Measurements from ENCODE around the gene TAPBP.
"Not testable (repeated sequence)": the region's sequence is repeated elsewhere in the genome, so short reads cannot be mapped to it uniquely, and the experiment has no call there.

The TAPBP gene

DNA sequence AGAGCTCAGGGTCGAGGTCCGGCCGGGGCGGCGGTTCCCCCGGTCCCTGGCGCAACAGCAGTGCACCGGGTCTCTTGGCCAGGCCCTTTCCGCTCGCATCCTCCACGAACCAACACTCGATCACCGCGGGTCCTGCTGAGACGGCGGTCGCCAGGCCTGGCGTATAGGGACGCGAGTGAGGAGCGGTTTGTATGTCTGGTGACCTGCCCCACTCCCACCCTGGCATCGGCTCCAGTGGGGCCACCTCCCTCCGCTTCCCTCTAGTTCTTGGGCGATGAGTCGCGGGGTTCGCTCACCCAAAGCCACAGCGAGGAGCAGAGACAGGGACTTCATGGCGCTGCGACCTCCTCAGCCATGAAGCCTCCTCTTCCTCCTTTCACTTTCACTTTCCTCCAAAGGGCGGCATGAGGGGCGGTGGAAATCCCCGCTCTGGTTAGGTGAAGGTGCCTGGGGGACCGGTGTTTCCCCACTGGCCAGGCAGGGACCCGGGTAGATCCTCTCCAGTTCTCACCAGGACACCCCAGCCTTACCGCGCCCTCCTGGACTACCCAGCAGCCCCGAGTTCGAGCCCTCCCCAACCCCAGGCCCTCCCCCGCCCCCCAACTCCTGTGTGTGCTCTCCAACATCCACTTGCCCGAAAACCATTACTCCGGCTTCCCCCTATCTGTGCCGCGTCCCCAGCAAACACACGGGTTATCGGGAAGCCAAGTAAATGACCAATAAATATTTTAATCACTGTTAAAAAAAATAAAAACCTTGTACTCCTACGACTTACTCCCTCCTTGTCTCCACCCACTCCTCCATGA is at the start of gene TAPBP:
TSS of gene TAPBP (minus strand) at position 370 of the 806 bp plus-strand sequence. CDS start at position 333, 37 bp downstream.
- DNase-seq = peak; percentile 63 to 70

DNA sequence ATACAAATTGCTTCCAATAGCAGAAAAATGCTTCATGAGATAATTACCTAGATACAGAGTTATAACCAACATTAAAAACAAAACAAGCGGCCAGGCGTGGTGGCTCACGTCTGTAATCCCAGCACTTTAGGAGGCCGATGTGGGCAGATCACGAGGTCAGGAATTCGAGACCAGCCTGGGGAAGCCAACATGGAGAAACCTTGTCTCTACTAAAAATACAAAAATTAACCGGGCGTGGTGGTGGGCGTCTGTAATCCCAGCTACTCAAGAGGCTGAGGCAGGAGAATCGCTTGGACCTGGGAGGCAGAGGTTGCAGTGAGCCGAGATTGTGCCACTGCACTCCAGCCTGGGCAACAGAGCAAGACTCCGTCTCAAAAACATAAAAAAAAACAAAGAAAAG is 49.6 kb upstream of the TAPBP start:
- not testable (repeated sequence) for DNase-seq

DNA sequence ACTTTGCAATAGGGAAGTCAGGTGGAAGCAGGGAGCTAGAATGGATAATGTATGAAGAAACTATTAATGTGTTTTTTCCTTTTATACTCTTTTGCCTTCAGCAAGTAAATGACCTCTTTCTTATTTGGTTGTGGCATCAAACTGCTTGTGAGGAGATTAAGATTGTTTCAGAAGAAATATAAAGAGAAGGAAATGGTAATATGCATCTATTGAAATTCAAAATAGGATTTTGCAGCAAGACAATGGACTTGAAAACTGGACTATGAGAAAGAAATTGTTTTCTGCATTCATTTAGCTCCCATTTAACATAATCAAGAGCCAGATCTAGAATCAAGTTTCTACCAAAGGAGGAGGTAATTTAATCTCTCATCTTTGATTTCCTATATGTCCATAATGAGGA is 45.5 kb upstream of the TAPBP start:
- no peak for DNase-seq

DNA sequence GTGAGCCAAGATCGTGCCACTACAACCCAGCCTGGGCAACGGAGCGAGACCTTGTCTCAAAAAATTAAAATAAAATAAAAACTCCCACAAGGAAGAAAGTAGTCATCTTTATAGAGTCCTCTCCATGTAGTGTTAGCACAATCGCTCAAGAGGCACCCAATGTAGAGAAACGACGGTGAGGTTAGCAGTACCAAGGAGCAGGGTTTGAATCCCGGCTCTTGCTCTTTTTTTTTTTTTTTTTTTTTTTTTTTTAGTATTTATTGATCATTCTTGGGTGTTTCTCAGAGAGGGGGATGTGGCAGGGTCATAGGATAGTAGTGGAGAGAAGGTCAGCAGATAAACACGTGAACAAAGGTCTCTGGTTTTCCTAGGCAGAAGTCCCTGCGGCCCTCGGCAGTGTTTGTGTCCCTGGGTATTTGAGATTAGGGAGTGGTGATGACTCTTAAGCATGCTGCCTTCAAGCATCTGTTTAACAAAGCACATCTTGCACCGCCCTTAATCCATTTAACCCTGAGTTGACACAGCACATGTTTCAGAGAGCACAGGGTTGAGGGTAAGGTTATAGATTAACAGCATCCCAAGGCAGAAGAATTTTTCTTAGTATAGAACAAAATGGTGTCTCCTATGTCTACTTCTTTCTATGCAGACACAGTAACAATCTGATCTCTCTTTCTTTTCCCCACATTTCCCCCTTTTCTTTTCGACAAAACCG is 43.4 kb upstream of the TAPBP start:
- DNase-seq = not testable (repeated sequence)

GRCh38 chr6:33356295-33356694 is 42.4 kb upstream of the TAPBP start:
- no peak for DNase-seq

GRCh38 chr6:33355860-33356259 is 42.0 kb upstream of the TAPBP start:
- DNase-seq = not testable (repeated sequence)

- DNase-seq = no peak
Observed at GRCh38 chr6:33347816-33348215, 33.9 kb upstream of the TAPBP start.

DNA sequence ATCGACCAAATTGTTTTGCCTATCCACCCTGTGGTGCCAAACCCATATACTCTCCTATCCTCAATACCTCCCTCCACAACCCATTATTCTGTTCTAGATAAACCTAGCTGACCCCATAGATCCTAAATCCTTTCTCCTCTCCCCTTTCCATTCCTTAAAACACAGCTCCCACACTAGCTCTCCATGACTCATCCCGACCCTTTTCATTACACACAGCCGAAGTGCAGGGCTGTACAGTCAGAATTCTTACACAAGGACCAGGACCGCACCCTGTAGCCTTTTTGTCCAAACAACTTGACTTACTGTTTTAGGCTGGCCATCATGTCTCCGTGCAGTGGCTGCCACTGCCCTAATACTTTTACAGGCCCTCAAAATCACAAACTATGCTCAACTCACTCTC is 33.1 kb upstream of the TAPBP start:
- not testable (repeated sequence) for DNase-seq

DNA sequence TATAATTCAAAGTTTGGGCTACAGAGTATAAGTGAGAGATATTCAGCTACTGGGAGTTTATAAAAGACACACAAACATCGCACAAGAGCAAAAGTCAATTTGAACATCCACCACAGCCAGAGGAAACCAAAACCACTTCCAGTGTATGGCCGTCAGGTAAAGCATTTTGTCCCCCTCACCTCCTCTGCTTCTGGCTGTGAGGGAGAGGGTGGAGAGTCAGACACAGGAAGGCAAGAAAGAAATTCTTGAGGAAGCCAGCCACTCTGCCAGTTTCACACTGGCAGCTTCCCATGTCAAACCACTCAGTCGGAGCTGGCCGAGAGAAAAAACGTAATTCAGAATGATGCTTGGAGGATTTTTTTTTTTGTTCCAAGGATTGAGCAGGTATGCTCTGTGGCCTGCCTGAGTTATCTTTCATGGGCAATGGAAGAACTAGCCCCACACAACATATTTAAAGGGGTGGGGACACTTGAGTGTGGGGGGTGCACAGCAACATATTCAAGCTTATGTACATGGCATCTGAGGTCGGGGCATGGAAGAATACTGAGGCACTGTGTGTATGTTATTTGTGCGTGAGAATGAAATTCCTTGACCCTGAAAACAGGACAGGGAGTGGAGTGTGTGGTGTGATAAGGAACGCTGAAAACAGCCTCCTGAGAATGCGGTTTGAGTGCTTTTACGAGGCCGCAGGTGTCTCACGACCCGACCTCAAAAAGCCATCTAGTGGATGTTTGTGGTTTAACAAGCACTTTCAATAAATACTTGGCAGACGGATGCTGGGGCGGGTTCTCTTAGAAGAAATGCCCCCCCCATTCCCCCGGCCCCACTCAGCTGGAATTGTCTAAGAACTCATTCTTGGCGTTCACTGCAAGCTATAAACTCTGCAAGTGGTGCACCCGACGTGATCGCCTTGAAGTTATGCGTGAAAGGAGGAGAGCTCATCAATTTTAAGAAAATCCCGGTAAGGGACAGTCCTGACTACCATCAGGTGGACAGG is 31.1 kb upstream of the TAPBP start:
- peak; percentile 54 to 86 for DNase-seq

DNA sequence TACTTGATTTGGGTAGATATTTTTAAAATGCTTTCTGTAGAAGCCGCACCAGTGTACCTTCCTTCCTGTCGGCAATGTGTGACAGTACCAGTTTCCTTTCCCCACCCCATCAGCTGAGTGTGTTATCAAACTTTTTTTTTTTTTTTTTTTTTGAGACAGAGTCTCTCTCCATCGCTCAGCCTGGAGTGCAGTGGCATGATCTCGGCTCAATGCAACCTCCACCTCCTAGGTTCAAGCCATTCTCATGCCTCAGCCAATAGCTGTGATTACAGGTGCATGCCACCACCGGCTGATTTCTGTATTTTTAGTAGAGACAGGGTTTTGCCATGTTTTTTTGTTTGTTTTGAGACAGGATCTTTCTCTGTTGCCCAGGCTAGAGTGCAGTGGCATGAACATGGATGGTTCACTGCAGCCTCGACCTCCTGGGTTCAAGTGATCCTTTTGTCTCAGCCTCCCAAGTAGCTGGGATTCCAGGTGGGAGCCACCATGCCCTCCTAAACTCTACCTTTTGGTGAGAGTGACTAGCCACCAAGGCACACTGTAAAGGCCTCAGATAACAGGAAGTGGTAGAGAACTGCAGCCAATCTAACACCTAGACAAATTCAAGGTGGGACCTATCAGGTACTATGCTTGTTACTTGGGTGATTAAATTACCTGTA is 30.2 kb upstream of the TAPBP start:
- no peak for DNase-seq

GRCh38 chr6:33343606-33343952 is 29.7 kb upstream of the TAPBP start:
- DNase-seq = not testable (repeated sequence)

DNA sequence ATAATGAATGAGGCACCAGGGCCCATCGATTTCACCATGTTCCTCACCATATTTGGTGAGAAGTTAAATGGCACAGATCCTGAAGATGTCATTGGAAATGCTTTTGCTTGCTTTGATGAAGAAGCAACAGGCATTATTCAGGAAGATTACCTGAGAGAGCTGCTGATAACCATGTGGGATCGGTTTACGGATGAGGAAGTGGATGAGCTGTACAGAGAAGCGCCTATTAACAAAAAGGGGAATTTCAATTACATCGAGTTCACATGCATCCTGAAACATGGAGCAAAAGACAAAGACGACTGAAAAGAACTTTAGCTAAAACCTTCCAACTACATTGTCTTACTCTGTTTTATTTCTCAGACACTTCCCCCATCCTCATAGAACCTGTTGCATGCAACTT is 25.3 kb upstream of the TAPBP start:
- DNase-seq = no peak

- DNase-seq = no peak
Observed at GRCh38 chr6:33336495-33336894, 22.6 kb upstream of the TAPBP start.

DNA sequence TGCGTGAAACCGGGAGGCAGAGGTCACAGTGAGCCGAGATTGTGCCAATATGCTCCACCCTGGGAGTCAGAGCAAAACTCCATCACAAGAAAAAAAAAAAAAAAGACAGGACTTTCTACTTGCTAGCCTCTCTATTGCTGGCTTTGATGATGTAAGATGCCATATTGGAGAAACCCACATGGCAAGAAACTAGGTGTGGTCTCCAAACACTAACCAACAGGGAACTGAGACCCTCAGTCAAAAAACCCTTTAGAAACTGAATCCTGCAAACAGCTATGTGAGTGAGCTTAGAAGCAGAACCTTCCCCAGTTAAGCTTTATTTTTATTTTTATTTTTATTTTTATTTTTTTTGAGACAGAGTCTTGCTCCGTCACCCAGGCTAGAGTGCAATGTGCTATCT is 22.0 kb upstream of the TAPBP start:
- DNase-seq = no peak

DNA sequence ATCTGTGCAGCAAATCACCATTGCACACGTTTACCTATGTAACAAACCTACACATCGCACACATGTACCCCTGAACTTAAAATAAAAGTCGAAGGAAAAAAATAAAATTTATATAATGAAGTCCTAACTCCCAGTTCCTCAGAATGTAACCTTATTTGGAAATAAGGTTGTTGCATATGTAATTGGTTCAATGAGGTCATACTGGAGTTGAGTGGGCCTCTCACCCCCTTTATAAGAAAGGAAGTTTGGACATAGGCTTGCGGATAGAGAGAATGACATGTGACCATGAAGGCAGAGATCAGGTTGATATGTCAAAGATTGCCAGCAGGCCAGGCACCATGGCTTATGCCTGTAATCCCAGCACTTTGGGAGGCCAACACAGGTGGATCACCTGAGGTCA is 19.8 kb upstream of the TAPBP start:
- DNase-seq = no peak

GRCh38 chr6:33330736-33331135 is 16.9 kb upstream of the TAPBP start:
- DNase-seq = no peak

- no peak for DNase-seq
Observed at GRCh38 chr6:33329058-33329457, 15.2 kb upstream of the TAPBP start.

DNA sequence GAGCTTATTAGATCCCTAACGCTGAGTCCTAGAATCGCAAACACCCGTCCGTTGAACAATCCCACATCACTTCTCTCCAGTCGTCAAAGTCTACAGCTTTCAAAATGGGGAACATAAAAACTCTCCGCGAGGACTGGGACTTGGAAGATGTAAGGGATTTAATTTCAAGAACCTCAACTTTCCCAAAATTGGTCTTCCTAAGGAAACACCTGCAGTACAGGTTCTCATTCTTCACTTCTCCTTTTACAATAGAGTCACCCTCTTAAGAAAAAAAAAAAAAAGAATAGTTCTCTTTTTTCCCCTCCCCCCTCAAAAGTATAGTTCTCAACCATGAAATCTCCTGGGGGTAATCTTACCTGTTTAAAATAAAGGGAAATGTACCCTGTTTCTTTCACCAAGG is 10.2 kb upstream of the TAPBP start:
- DNase-seq = peak in 1 of 2 experiments; percentile 47

DNA sequence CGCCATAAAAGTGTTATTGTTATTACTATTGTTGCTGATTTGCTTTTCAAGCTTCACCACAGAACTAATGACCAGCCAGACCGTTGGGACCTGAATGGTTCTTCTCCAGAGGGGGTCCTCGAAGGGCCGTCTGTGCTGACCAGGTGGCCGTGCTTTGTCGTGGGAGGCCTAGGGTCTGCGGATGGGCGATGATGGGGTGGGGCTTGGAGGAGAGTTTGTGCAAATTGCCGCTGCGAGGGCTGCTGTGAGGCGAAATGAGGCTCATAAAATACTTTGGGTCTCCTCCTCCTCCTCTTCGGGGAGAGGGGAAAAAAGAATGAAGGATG is 9.7 kb upstream of the TAPBP start:
- no peak for DNase-seq

DNA sequence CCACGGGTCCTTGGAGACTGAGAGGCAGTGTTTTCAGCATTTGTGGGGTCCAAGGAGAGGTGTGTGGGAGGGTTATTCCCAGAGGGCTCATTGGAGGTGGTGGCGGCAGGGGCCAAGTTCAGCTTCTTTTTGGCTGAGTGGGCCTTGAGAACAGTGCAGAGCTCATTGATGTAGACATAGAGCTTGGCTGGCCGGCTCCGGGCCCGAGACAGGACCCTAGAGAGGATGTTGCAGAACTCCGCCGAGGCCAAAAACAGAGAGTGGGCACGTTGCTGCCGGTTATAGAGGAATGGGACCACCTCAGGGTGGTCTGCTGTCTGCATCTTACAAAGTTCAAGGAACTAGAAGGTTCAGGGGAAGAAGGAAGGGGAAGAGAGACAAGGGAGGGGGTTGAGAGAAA is 7.3 kb upstream of the TAPBP start:
- no peak for DNase-seq

DNA sequence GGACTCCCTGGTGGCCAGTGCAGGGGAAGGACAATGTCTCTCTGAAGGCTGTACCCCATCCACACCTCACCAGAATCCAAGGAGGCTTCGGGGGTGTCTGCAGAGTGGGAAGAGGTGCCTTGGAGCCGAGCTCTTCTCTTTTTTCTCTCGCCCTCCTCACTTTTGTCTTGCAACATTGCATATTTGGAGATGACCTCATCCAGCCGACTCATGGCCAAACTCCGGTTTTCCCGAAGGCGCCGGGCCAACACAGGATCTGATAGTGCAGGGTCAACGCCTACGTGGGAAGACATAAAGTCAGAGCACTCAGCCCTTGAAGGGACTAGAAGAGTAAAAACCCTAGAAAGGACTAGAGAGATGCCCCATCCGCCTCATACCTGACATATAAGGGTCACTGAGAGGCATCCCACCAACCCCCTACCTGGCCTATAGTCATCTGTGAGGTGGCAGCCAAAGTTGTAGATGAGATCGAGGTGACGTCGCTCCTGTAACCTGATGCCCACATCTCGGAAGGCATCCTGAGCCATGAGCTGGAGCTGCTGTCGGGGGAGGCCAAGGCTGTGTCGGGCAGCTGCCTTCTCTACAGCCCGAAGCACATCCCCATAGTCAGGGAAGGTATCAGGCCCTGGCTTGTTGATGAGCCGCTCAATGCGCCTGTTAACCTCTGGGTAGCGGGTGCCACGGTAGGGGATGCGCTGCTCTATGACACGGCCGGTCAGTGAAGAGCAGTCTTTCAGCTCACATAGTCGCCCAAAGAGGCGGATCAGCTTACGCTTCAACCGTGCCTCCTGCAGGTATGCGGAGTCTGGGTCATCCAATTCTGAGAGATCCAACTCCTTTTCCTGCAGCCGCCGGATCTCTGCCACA is 6.7 kb upstream of the TAPBP start:
- peak; percentile 6 to 56 for DNase-seq

- no peak for DNase-seq
Observed at GRCh38 chr6:33319939-33320314, 6.0 kb upstream of the TAPBP start.

Measured in NCI-H526 (cell line).